NT2/D1 (cell line): ENCODE measurements around the gene LIMCH1.

Experiments
- SUZ12 ChIP-seq: IDR thresholded peaks from 2 replicates; pipeline ENCODE4 v1.6.1; 2011; ENCODE audit not compliant: insufficient read length, insufficient read depth; ENCODE audit errors: extremely low read depth
- YY1 ChIP-seq: IDR thresholded peaks from 2 replicates; pipeline ENCODE4 v1.6.1; 2011; ENCODE audit not compliant: insufficient read length, insufficient read depth
- ZNF274 ChIP-seq: IDR thresholded peaks from 2 replicates; pipeline ENCODE4 v1.6.1; 2011; ENCODE audit warnings: mild to moderate bottlenecking, low read depth, low read length

- TF ChIP-seq ZNF274 (no peak), YY1 (no peak), SUZ12 (no peak)
Measured at GRCh38 chr4:41640906-41641305, 102.9 kb downstream of the LIMCH1 start.
